Left lobe of liver (tissue), 2 donors: ENCODE measurements around the gene PLTP. TPM values are rescaled to one million over a fixed set of nuclear protein-coding genes. Genes with fewer than 3 reads are reported as not detected.
"Not testable (repeated sequence)": the region's sequence is repeated elsewhere in the genome, so short reads cannot be mapped to it uniquely, and the experiment has no call there.

Source experiments
- ATAC-seq: fragments of 200-7000 bp; cut with Tn5 transposase; one replicate; pipeline ENCODE4 v1.9.1; 2020; ENCODE audit warnings: mild to moderate bottlenecking, moderate library complexity
- DNase-seq: peaks from one replicate; pipeline ENCODE4 v3.0.0-alpha.2; 2020; ENCODE audit warnings: low spot score
- total RNA-seq: library from RNA; stranded (reverse); gene quantifications from one replicate; pipeline ENCODE4 v1.2.1, GENCODE V29; 2021
- donor health status: DM: no; HTN: no; CAD: no; lungs with moderate emphysema.
- donor health status: DM: no; HTN: yes; CAD: no.

Gene PLTP
- total RNA-seq, 1 donor from 2014 or later = 18.8 TPM

GRCh38 chr20:45882469-45883099, 29.4 kb downstream of the PLTP start:
- ATAC-seq (no peak), DNase-seq (no peak)

DNA sequence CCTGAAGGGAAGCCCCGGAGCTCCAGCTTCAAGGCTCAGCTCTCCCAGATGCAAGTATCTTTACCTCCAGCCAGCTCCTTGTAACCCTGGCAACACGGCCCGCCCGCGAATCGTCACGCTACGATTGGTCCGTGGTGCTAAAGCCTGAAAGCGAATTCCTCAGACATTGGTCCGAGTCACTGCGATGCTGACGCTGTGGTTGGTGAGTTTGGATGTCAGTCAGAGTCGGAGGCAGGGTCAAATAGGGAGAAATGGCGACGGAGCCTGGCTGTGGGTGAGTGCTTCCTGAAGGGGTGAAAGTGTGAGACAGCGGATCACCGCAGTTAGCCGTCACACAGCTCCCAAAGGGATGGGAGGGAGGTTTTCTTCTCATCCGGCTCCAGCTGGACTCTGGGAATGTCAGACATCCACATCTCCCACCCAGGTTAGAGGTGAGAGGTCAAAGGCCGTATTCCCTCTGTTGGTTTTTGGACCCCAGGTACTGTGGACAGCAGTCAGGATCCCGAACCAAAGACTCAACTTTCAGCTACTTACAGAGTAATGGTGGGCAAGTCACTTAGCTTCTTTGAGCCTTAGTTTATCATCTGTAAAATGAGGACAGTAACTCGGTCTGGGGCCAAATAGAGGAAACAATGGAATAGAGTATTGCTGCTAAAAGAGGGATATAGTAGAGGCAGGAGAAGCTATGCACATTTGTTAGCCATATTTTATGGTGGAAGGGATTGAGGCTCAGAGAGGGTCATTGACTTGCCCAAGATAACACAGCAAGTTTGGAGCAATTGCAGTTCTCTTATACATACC, 30.8 kb downstream of the PLTP start, which contains the start of gene ZSWIM1:
Gene ZSWIM1 (plus strand): TSS at position 240 of the 801 bp plus-strand sequence. CDS start 1,366 bp downstream, outside the sequence.
- peak; percentile 99 for DNase-seq
- ATAC-seq = peak; percentile 99

DNA sequence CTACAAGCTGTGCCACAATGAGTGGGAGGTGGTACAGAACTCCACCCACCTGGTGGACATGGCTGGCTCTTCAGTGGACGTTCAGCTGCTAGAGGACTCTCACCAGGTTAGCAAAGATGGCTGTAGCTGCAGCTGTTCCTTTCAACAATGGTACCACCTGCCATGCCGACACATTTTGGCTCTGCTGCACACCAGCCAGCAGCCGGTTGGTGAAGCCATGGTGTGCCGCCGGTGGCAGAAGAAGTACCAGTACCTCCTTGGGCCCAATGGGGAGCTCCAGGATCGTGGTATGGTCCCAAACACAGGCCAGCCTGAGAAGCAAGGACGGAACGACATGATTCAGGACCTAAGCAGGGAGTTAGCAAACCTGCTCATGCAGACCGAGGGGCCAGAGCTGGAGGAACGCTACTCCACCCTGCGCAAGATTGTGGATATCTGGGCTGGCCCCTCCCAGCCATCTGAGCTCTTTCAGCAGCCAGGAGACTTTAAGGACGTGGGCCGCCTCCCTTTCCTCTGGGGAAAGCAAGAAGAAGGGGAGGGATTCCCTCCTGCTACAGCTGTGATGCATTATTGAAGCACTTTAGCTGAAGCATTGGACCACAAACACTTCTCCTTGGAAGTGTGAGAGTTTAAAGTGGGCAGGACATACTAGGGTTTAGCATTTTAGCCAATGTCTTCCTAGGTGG, 33.7 kb downstream of the PLTP start:
- DNase-seq = no peak

DNA sequence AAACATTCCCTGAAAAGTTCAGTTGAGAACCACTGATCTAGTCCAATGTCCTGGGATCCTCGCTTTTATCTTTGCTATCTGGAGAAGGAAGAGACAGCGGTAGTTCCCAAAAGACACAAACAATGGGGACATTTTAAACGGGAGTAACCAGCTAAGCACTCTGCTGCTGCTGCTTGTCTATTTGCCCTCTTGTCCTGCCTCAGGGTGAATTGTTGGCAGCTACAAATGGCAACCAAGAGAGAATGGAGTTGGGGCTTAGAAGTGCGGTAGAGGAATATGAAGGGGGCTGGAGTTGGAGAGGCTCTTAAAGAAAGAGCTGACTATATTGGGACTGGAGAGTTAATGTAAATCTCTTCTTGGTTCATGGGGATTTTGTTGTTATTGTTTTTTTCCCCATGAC, 37.4 kb downstream of the PLTP start:
- DNase-seq = no peak
- ATAC-seq = no peak

More for the DNA sequence above, 33.7 kb downstream of the PLTP start:
- ATAC-seq = no peak

GRCh38 chr20:45874104-45874481, 37.9 kb downstream of the PLTP start:
- ATAC-seq, DNase-seq: not testable (repeated sequence)

GRCh38 chr20:45873409-45874103, 38.4 kb downstream of the PLTP start:
- ATAC-seq (no peak), DNase-seq (no peak)

- DNase-seq (no peak), ATAC-seq (no peak)
These were observed 39.3 kb downstream of the PLTP start for GRCh38 chr20:45872626-45873025.

- DNase-seq (no peak), ATAC-seq (no peak)
These were observed 44.2 kb downstream of the PLTP start for GRCh38 chr20:45867819-45868176.

- no peak for ATAC-seq
- no peak for DNase-seq
These were observed 44.7 kb downstream of the PLTP start for GRCh38 chr20:45867136-45867818.

GRCh38 chr20:45866454-45866853, 45.5 kb downstream of the PLTP start:
- ATAC-seq = no peak
- DNase-seq = no peak

GRCh38 chr20:45863543-45864470, 48.1 kb downstream of the PLTP start:
- ATAC-seq (peak; percentile 32), DNase-seq (no peak)

GRCh38 chr20:45861221-45862075, 50.5 kb downstream of the PLTP start:
- no peak for ATAC-seq
- DNase-seq = no peak

GRCh38 chr20:45860560-45861220, 51.3 kb downstream of the PLTP start:
- no peak for DNase-seq
- no peak for ATAC-seq

GRCh38 chr20:45859916-45860315, 52.0 kb downstream of the PLTP start:
- DNase-seq = no peak
- no peak for ATAC-seq

DNA sequence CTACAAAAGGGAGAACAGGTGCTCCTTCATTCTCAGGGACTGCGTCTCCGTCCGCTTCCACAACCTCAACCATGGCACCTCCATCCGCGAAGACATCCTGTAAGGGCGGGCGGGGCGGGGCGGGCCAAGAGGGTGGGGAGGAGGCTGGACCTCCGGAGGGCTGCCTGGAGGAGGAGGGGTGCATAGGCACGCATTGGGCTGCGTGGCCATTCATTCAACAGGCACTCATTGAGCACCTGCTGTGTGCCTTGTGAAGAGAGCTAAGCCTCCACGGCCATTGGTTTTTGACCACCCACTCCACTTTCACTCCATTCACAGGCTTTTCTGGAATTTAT, 54.1 kb downstream of the PLTP start:
- ATAC-seq (peak; percentile 17), DNase-seq (no peak)

- DNase-seq = peak; percentile 96
- ATAC-seq = peak; percentile 99
These were observed 54.7 kb downstream of the PLTP start, which contains the start of the genes ACOT8 and ZSWIM3 for GRCh38 chr20:45857114-45857881. ACOT8 (minus strand) TSS chr20:45857392; CDS start chr20:45857315, 77 bp downstream. ZSWIM3 (plus strand) TSS chr20:45857614; CDS start chr20:45857826, 212 bp downstream.

- ATAC-seq (no peak), DNase-seq (no peak)
These were observed 58.5 kb downstream of the PLTP start for GRCh38 chr20:45853484-45853883.
